PC-3 (cell line): ENCODE data around the gene VPS13A. TPM values are rescaled to one million over a fixed set of nuclear protein-coding genes. Genes with fewer than 3 reads are reported as not detected.
"Not testable (repeated sequence)": the region's sequence is repeated elsewhere in the genome, so short reads cannot be mapped to it uniquely, and the experiment has no call there.

Source experiments
- ATAC-seq: fragments of 200-7000 bp; cut with Tn5 transposase; 2 replicates; pipeline ENCODE4 v1.9.1; 2020; ENCODE audit warnings: mild to moderate bottlenecking, moderate library complexity
- BruUV-seq: library from RNA; stranded (reverse); fragments of 400-500 nt; replicated peaks from 2 replicates; lab custom pipeline; 2021; lab: Mats Ljungman, UMichigan
- CTCF ChIA-PET: fragments of 300-600 bp; sonication (Branson Sonifier 250); formaldehyde crosslinking; loops from one replicate; lab custom pipeline; 2022; ENCODE audit warnings: antibody characterized with exemption; lab: Charles Lee
- POLR2A ChIA-PET: fragments of 300-600 bp; sonication (Branson Sonifier 250); formaldehyde crosslinking; loops from one replicate; lab custom pipeline; 2022; ENCODE audit warnings: antibody characterized with exemption; ENCODE audit not compliant: unreplicated experiment; lab: Charles Lee
- DNase-seq: peaks from one replicate; pipeline ENCODE4 v3.0.0-alpha.2; 2015
- H2AFZ ChIP-seq: fragments of 300-600 bp; sonication (generic); 2 replicates; pipeline ENCODE4 v1.6.0; 2016; ENCODE audit warnings: antibody characterized with exemption, low read length
- H3F3A ChIP-seq: fragments of 300-600 bp; sonication (generic); one replicate; pipeline ENCODE4 v1.6.0; 2017; ENCODE audit warnings: antibody characterized with exemption, low read length, control low read depth, mild to moderate bottlenecking; ENCODE audit not compliant: unreplicated experiment
- H3K27ac ChIP-seq: fragments of 300-600 bp; sonication (generic); 2 replicates; pipeline ENCODE4 v1.5.1; 2016; ENCODE audit warnings: mild to moderate bottlenecking, low read length
- H3K27me3 ChIP-seq: fragments of 300-600 bp; sonication (generic); 2 replicates; pipeline ENCODE4 v1.6.1; 2016; ENCODE audit warnings: low read length, mixed read lengths
- H3K36me3 ChIP-seq: fragments of 300-600 bp; sonication (generic); 2 replicates; pipeline ENCODE4 v1.6.1; 2016; ENCODE audit warnings: low read depth, mixed run types, low read length, mixed read lengths
- H3K4me1 ChIP-seq: fragments of 300-600 bp; sonication (generic); 2 replicates; pipeline ENCODE4 v1.5.1; 2016; ENCODE audit warnings: low read length; ENCODE audit not compliant: insufficient read depth
- H3K4me2 ChIP-seq: fragments of 300-600 bp; sonication (generic); 2 replicates; pipeline ENCODE4 v1.6.0; 2016; ENCODE audit warnings: low read length
- H3K4me3 ChIP-seq: fragments of 300-600 bp; sonication (generic); 2 replicates; pipeline ENCODE4 v1.5.1; 2016; ENCODE audit warnings: mild to moderate bottlenecking, low read length, mixed read lengths
- H3K79me2 ChIP-seq: fragments of 300-600 bp; sonication (generic); 2 replicates; pipeline ENCODE4 v1.6.1; 2017; ENCODE audit warnings: low read length, mixed read lengths
- H3K9ac ChIP-seq: fragments of 300-600 bp; sonication (generic); 2 replicates; pipeline ENCODE4 v1.6.0; 2016; ENCODE audit warnings: mild to moderate bottlenecking, low read length
- H3K9me2 ChIP-seq: fragments of 300-600 bp; sonication (generic); replicated peaks from 2 replicates; pipeline ENCODE4 v1.6.1; 2016; ENCODE audit warnings: mixed run types, low read length, mixed read lengths
- H3K9me3 ChIP-seq: fragments of 300-600 bp; sonication (generic); 2 replicates; pipeline ENCODE4 v1.6.1; 2016; ENCODE audit warnings: low read length, mixed read lengths
- H4K20me1 ChIP-seq: fragments of 300-600 bp; sonication (generic); 2 replicates; pipeline ENCODE4 v1.6.1; 2016; ENCODE audit warnings: low read length, mixed read lengths
- CTCF ChIP-seq: fragments of 300-600 bp; sonication (generic); conservative IDR thresholded peaks from 2 replicates; pipeline ENCODE4 v1.5.1; 2017; ENCODE audit warnings: antibody characterized with exemption, low read depth, mild to moderate bottlenecking, low read length
- EZH2 ChIP-seq: fragments of 300-600 bp; sonication (generic); IDR thresholded peaks from one replicate; pipeline ENCODE4 v1.6.1; 2017; ENCODE audit warnings: antibody characterized with exemption, mild to moderate bottlenecking, low read length; ENCODE audit not compliant: unreplicated experiment
- EZH2phosphoT487 ChIP-seq: fragments of 300-600 bp; sonication (generic); IDR thresholded peaks from 2 replicates; pipeline ENCODE4 v1.6.1; 2018; ENCODE audit warnings: mild to moderate bottlenecking, antibody characterized with exemption, low read length, borderline replicate concordance
- intact Hi-C: fragments of 100-400 bp; cut with micrococcal nuclease; formaldehyde crosslinking; loops from 2 replicates; pipeline ENCODE4 v1.9.0; 2023
- total RNA-seq: library from RNA; depleted of rRNA; stranded (reverse); fragments of >200 nt; gene quantifications from 2 replicates; pipeline ENCODE4 v1.2.3, GENCODE V29; 2014

The VPS13A gene
- total RNA-seq, 1 experiment from 2014 or later: 17.5 TPM

- DNase-seq (no peak), ATAC-seq (no peak)
- Histone ChIP-seq H3K79me2 (no peaks in the 10 kb centered on the region), H3K4me1 (no peaks in the 10 kb centered on the region), H4K20me1 (no peaks in the 10 kb centered on the region), H3K27me3 (no peaks in the 10 kb centered on the region), H3K9me2 (no peaks in the 10 kb centered on the region), H3K9me3 (no peaks in the 10 kb centered on the region), H3F3A (no peaks in the 10 kb centered on the region), H2AFZ (no peak overlapping the region), H3K9ac (no peak overlapping the region), H3K4me2 (no peak overlapping the region), H3K27ac (no peak overlapping the region), H3K4me3 (no peak overlapping the region), H3K36me3 (no peaks in the 10 kb centered on the region)
- intact Hi-C loops: no loop called here
- no TSS peak for BruUV-seq
- ChIA-PET CTCF (no interaction called here), POLR2A (no interaction called here)
- TF ChIP-seq EZH2: no peak
These were observed 258.4 kb downstream of the VPS13A start for GRCh38 chr9:77435688-77436087.

- no TSS peak for BruUV-seq
- no peak for DNase-seq
- H3K9me3 ChIP-seq: no peaks in the 10 kb centered on the region
- H2AFZ ChIP-seq: no peak overlapping the region
- ChIA-PET POLR2A (no interaction called here), CTCF (interaction anchor here (0.7 kb wide), 1 partner anchor 50 kb away, joined by 6 read pairs; no protein-coding TSS in a partner anchor)
- no peaks in the 10 kb centered on the region for H4K20me1 ChIP-seq
- ATAC-seq: no peak
- H3K79me2 ChIP-seq: no peaks in the 10 kb centered on the region
- H3K36me3 ChIP-seq: no peaks in the 10 kb centered on the region
- H3K4me1 ChIP-seq: no peaks in the 10 kb centered on the region
- no peak for TF ChIP-seq CTCF
- TF ChIP-seq EZH2phosphoT487: no peak
- no peak for TF ChIP-seq EZH2
- H3K4me2 ChIP-seq: no peak overlapping the region
- no peak overlapping the region for H3K27ac ChIP-seq
- intact Hi-C loops: no loop called here
- no peaks in the 10 kb centered on the region for H3K27me3 ChIP-seq
- H3K4me3 ChIP-seq: no peak overlapping the region
- no peaks in the 10 kb centered on the region for H3K9me2 ChIP-seq
- H3K9ac ChIP-seq: no peak overlapping the region
- H3F3A ChIP-seq: no peaks in the 10 kb centered on the region
These were observed 261.3 kb downstream of the VPS13A start for GRCh38 chr9:77438653-77439052.

- Histone ChIP-seq H2AFZ (no peak overlapping the region), H3K4me2 (no peak overlapping the region), H4K20me1 (no peaks in the 10 kb centered on the region), H3K36me3 (no peaks in the 10 kb centered on the region), H3K27me3 (no peaks in the 10 kb centered on the region), H3K4me1 (no peaks in the 10 kb centered on the region), H3K9me2 (no peaks in the 10 kb centered on the region), H3K4me3 (no peak overlapping the region), H3K9ac (no peak overlapping the region), H3K79me2 (no peaks in the 10 kb centered on the region), H3K27ac (no peak overlapping the region), H3F3A (no peaks in the 10 kb centered on the region), H3K9me3 (no peaks in the 10 kb centered on the region)
- no TSS peak for BruUV-seq
- DNase-seq (no peak), ATAC-seq (no peak)
- CTCF ChIA-PET: no interaction called here
- intact Hi-C loops: no loop called here
- TF ChIP-seq CTCF (no peak), EZH2phosphoT487 (no peak), EZH2 (no peak)
- POLR2A ChIA-PET: no interaction called here
These were observed 262.7 kb downstream of the VPS13A start for GRCh38 chr9:77440057-77440456.

- H3K27me3 ChIP-seq, H3F3A ChIP-seq, CTCF ChIA-PET, H4K20me1 ChIP-seq, H2AFZ ChIP-seq, H3K4me1 ChIP-seq, H3K9ac ChIP-seq, POLR2A ChIA-PET, BruUV-seq, H3K4me2 ChIP-seq, H3K79me2 ChIP-seq, H3K9me3 ChIP-seq, H3K36me3 ChIP-seq, ATAC-seq, H3K27ac ChIP-seq, DNase-seq, H3K4me3 ChIP-seq, intact Hi-C loops, H3K9me2 ChIP-seq: not testable (repeated sequence)
These were observed 263.8 kb downstream of the VPS13A start for GRCh38 chr9:77441124-77441523.
